HG02870 (cell line): ENCODE data around the gene PIM3.
"Not testable (repeated sequence)": the region's sequence is repeated elsewhere in the genome, so short reads cannot be mapped to it uniquely, and the experiment has no call there.

ENCODE experiments used
- ATAC-seq: cut with Tn5 transposase; IDR thresholded peaks from one replicate; pipeline ENCODE4 v1.9.1; 2021; ENCODE audit warnings: mild to moderate bottlenecking, moderate library complexity; ENCODE audit not compliant: unreplicated experiment

Gene PIM3

DNA sequence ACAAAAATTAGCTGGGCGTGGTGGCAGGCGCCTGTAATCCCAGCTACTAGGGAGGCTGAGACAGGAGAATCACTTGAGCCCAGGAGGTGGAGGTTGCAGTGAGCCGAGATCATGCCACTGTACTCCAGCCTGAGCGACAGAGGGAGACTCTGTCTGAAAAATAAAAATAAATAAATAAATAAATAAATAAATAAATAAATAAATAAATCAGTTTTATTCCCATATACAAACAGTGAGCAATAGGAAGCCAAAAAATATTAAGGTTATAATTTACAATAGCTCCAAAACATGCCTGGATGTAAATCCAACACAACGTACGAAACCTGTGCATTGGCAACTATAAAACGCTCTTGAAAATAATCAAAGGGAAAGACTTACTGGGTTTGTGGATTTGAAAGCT is 21.2 kb downstream of the PIM3 start:
- not testable (repeated sequence) for ATAC-seq

DNA sequence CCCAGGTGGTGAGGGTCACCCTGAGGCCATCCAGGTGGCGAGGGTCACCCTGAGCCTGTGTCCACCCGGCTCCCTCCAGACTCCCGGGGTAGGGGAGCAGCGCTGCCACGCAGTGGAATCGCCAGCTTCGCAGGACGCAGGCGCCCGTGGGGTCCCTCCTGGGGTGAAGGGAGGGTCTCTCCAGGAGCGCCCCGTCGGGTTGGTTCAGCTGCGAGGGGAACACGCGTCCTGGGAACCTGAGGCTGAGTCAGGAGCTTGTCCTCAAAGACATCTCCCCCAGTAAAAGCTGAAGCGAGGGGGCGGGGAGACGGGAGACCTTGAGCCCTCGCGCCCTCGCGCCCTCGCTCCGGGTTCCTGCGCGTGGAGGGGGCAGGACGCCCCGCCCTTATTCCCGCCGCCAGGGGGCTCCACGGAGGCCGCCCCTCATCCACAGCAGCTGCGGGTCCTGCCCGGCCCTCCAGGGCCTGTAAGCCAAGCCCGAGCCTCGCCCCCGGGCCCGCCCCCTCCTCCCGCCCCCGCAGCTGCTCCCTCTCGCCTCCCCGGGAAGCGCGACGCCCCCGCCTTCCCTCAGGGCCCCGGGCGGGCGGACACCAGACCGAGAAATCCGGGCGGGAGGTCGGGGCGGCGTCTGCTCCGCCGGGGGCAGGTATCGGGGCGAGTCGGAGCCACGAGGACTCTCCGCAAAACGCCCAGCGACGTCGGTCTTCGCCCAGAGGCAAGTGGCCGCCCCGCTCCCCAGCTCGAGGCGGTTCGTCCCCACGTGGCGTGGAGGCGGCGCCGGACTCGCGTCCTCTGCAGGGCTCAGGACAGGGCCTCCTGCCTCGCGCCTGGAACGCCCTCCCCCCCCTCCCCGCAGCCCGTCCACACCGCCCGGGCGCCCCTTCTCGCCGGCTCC is 22.8 kb downstream of the PIM3 start:
- no peak for ATAC-seq

GRCh38 chr22:49986325-49986724 is 25.8 kb downstream of the PIM3 start:
- no peak for ATAC-seq

GRCh38 chr22:49989826-49990225 is 29.3 kb downstream of the PIM3 start:
- ATAC-seq, result not testable (repeated sequence)

DNA sequence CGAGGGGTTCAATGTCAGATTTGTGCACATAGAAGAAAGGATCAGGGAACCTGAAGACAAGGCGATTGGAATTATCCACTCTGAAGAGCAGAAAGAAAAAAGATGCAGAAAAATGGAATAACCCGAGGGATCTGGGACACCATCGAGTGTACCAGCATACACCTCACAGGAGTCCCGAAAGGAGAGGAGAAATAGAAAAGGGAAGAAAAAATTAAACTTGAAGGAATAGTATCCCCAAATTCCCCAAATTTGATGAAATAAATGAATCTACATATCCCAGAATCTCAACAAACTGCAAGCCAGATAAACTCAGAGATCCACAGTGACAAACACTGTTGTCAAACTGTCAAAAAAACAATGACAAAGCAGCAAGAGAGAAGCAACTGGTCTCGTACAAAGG is 30.6 kb downstream of the PIM3 start:
- no peak for ATAC-seq

DNA sequence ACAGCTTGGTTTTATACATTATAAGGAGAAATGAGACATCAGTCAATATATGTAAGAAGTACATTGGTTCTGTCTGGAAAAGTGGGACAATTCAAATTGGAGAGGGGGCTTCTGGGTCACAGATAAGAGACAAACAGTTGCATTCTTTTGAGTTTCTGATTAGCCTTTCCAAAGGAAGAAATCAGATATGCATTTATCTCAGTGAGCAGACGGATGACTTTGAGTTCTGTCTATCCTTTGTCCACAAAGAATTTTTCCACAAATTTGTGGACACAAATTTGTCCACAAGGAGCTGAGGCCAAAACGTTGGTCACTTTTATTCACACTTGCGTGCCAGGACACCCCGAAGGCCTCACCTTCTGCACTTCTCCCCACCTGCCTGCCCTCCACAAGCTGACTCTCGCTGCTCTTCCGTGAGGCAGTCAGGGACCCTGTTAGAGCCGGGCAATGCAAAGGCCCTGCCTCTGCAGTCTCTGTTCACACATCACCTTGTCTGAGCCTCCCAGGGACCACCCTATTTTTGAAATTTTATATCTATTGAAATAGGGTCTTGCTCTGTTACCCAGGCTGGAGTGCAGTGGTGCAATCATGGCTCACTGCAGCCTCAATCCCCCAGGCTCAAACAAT is 31.4 kb downstream of the PIM3 start:
- no peak for ATAC-seq

DNA sequence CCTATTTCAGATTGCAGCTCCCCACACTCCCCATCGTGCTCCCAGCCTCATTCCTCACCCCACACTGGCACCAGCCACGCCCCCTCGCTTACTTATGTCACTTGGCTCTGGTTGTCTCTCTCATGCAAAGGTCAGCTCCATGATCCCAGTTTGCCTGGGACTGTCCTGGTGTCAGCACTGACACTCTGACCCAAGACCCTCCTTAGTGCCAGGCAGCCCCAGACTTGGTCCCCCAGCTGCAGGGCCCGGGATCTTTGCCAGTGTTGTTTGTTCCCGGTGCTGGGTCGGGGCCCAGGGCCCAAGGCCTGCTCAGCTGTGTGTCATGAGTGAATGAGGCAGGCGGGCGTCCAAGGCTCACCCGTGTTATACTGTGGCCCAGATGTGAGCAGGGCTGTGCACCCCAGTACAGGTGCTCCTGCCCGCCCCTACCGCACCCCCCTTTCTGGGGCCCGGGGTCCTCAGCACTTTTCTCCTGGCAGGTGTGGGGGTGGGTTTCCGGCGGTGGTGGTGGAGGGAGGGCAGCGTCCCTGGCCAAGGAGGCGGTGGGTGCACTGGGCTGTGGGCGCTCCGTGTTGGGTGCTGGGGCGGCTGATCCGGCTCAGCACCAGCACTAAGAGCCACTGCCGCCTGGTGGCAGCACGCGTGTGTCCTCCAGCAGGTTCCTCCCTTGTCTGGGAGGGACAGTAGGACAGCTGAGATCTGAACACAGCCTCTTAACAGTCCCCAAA is 32.5 kb downstream of the PIM3 start:
- ATAC-seq, result no peak

DNA sequence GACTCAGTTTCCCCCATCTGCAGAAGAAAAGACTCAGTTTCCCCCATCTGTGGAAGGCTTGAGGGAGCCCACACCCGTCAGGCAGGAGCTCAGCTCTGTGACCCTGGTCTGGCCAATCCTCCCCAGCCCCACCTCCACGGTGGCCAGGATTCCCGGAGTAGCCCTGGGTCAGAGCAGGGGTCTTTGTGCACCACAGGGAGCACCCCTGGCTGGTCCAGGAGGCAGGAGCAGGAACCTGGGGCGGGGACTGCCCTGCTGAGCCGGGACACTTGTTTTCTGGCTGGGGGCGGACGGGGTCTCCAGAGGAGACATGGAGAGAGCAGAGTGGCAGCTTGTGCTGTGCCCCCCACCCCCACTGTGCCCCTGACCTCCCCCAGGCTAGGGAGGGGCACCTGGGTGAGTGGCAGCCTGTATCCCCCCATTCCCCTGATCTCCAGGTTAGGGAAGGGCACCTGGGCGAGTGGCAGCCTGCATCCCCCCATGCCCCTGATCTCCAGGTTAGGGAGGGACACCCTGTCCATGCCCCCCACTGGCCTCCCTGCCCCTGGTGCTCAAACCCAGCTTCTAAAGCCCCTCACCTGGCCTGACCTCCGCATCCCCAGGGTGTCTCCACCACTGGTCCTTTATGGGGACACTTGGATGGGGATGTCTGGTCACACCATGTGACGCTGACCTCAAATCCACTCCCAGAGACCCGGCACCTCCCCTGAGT is 33.2 kb downstream of the PIM3 start:
- ATAC-seq, result no peak

GRCh38 chr22:49994361-49995040 is 33.9 kb downstream of the PIM3 start:
- ATAC-seq, result no peak

- ATAC-seq, result no peak
Observed at GRCh38 chr22:49995041-49995360, 34.4 kb downstream of the PIM3 start.

GRCh38 chr22:49995361-49996118 is 35.0 kb downstream of the PIM3 start:
- ATAC-seq, result no peak

GRCh38 chr22:49996119-49996517 is 35.5 kb downstream of the PIM3 start:
- no peak for ATAC-seq

GRCh38 chr22:49996518-49997250 is 36.1 kb downstream of the PIM3 start:
- ATAC-seq, result no peak

DNA sequence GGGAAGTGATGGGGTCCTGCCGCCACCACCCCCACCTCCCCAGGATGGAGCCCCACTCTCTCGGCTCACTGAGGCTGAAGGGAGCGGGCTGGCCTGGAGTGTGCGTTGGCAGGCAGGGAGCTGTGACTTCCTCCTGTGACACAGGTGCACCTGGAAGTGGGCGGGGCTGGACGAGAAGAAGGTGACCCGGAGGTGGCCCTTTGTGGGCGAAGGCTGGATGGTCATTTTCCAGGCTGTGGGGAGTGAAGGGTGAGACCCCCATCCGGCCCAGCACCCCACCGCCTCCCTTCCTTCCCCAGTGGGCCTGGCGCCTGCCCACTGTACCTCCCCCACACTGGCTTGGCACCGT is 36.7 kb downstream of the PIM3 start:
- no peak for ATAC-seq

GRCh38 chr22:49997932-49998717 is 37.6 kb downstream of the PIM3 start:
- ATAC-seq, result no peak

- ATAC-seq, result no peak
Observed at GRCh38 chr22:49998718-49999062, 38.1 kb downstream of the PIM3 start.

GRCh38 chr22:49999063-49999945 is 38.7 kb downstream of the PIM3 start:
- ATAC-seq, result no peak
